Small intestine (tissue), 7 donors: Measurements from ENCODE around the gene MEIS2. TPM values are rescaled to one million over a fixed set of nuclear protein-coding genes. Genes with fewer than 3 reads are reported as not detected.

Source experiments
- DNase-seq, 2 donors: peaks; one replicate each; pipeline versions ENCODE4 v3.0.0 to v3.0.0-alpha.2; 2013
- FAIRE-seq: peaks from 2 replicates; lab custom pipeline; 2012; peaks lifted over from hg19 to GRCh38; lab: Jason Lieb, UNC
- H3K27ac ChIP-seq, 3 donors: one replicate each; pipeline ENCODE4 v1.5.1; 2013; ENCODE audit warnings: low read length in 2 of 3, mild to moderate bottlenecking in 2 of 3, control low read depth in 1 of 3, inconsistent platforms in 1 of 3, low read depth in 1 of 3, moderate library complexity in 1 of 3
- H3K27me3 ChIP-seq, 3 donors: one replicate each; pipeline ENCODE4 v1.6.1; 2013; ENCODE audit warnings: low read length in 3 of 3, inconsistent platforms in 1 of 3; ENCODE audit not compliant: control insufficient read depth in 3 of 3, insufficient read depth in 3 of 3
- H3K36me3 ChIP-seq, 3 donors: one replicate each; pipeline ENCODE4 v1.6.1; 2013; ENCODE audit warnings: low read length in 3 of 3, inconsistent platforms in 1 of 3, low read depth in 1 of 3, mild to moderate bottlenecking in 1 of 3, moderate library complexity in 1 of 3; ENCODE audit not compliant: control insufficient read depth in 3 of 3, insufficient read depth in 2 of 3
- H3K4me1 ChIP-seq, 3 donors: one replicate each; pipeline ENCODE4 v1.6.1; 2013; ENCODE audit warnings: low read length in 2 of 3, inconsistent platforms in 1 of 3, low read depth in 1 of 3, mild to moderate bottlenecking in 1 of 3, moderate library complexity in 1 of 3; ENCODE audit not compliant: control insufficient read depth in 3 of 3, insufficient read depth in 2 of 3
- H3K4me3 ChIP-seq, 3 donors: one replicate each; pipeline ENCODE4 v1.5.1; 2013; ENCODE audit warnings: low read length in 3 of 3, control low read depth in 1 of 3, inconsistent platforms in 1 of 3, low read depth in 1 of 3, mild to moderate bottlenecking in 1 of 3, moderate library complexity in 1 of 3
- H3K9me3 ChIP-seq, 2 donors: one replicate each; pipeline ENCODE4 v1.6.1; 2013; ENCODE audit warnings: low read depth in 1 of 2, low read length in 1 of 2; ENCODE audit not compliant: control insufficient read depth in 2 of 2, insufficient read depth in 1 of 2
- WGBS, 3 donors: extraction: QIAGEN DNeasy Blood & Tissue Kit; methylation state at CpG; one replicate each; pipeline ENCODE4 v1.1.7; 2013; 5-methylcytosine and 5-hydroxymethylcytosine counted together
- polyA plus RNA-seq, 4 donors: library from polyadenylated mRNA; stranded (reverse) in 3 of 4; unstranded in 1 of 4; fragments of 200-250 nt in 3 of 4; fragments of 120-200 nt in 1 of 4; gene quantifications; one replicate each; pipeline versions ENCODE4 v1.2.1 to v1.2.3, GENCODE V29; 2013
- donor health status: healthy with polysubstance abuse.
- donor health status: control.
- donor health status: control.
- donor health status: Bipolar disorder and iron deficiency.
- donor health status: healthy.

Gene MEIS2
- polyA plus RNA-seq, 4 donors = 5.4 to 13.2 (median 10.2) TPM

GRCh38 chr15:37083610-37084009 lies 16.7 kb downstream of the MEIS2 start:
- DNase-seq (no peak), FAIRE-seq (no peak)
- H3K27ac ChIP-seq = no peak overlapping the region
- no peaks in the 10 kb centered on the region for H3K9me3 ChIP-seq
- H3K36me3 ChIP-seq = peaks cover 2 to 6% (median 3%) of the 10 kb centered on the region in 3 donors
- peaks cover 0 to 7% (median 5%) of the 10 kb centered on the region in 3 donors for H3K4me1 ChIP-seq
- WGBS, 3 donors = 71 to 75% (median 72%) methylated on average over 6 of the region's 6 CpGs
- no peak overlapping the region for H3K4me3 ChIP-seq
- no peaks in the 10 kb centered on the region for H3K27me3 ChIP-seq

GRCh38 chr15:37081983-37082382 lies 18.4 kb downstream of the MEIS2 start:
- H3K27me3 ChIP-seq = no peaks in the 10 kb centered on the region
- H3K36me3 ChIP-seq = peaks cover 2 to 4% (median 3%) of the 10 kb centered on the region in 3 donors
- no peak for FAIRE-seq
- 86 to 97% (median 96%) methylated on average over 5 of the region's 5 CpGs for WGBS, 3 donors
- no peak for DNase-seq
- no peaks in the 10 kb centered on the region for H3K9me3 ChIP-seq
- no peak overlapping the region for H3K27ac ChIP-seq
- peaks cover 0 to 7% (median 5%) of the 10 kb centered on the region in 3 donors for H3K4me1 ChIP-seq
- no peak overlapping the region for H3K4me3 ChIP-seq

GRCh38 chr15:37080261-37080921 lies 20.0 kb downstream of the MEIS2 start:
- no peaks in the 10 kb centered on the region for H3K9me3 ChIP-seq
- FAIRE-seq = no peak
- H3K27ac ChIP-seq = peak overlapping the region in 1 of 3 donors; percentile 24
- peaks cover 2 to 4% (median 3%) of the 10 kb centered on the region in 3 donors for H3K36me3 ChIP-seq
- H3K4me3 ChIP-seq = no peak overlapping the region
- no peak for DNase-seq
- 50 to 61% (median 58%) methylated on average over 5 of the region's 5 CpGs for whole genome bisulfite sequencing, 3 donors
- peaks cover 0 to 7% (median 5%) of the 10 kb centered on the region in 3 donors for H3K4me1 ChIP-seq
- H3K27me3 ChIP-seq = no peaks in the 10 kb centered on the region

GRCh38 chr15:37079726-37080125 lies 20.6 kb downstream of the MEIS2 start:
- H3K27me3 ChIP-seq = no peaks in the 10 kb centered on the region
- DNase-seq = no peak
- WGBS, 3 donors = 58 to 82% (median 74%) methylated on average over 6 of the region's 6 CpGs
- FAIRE-seq = no peak
- H3K9me3 ChIP-seq = no peaks in the 10 kb centered on the region
- no peak overlapping the region for H3K27ac ChIP-seq
- H3K36me3 ChIP-seq = peaks cover 2 to 4% (median 3%) of the 10 kb centered on the region in 3 donors
- peaks cover 0 to 7% (median 5%) of the 10 kb centered on the region in 3 donors for H3K4me1 ChIP-seq
- H3K4me3 ChIP-seq = no peak overlapping the region

GRCh38 chr15:37078566-37078965 lies 21.8 kb downstream of the MEIS2 start:
- H3K36me3 ChIP-seq = peaks cover under 1 to 3% (median 2%) of the 10 kb centered on the region in 3 donors
- FAIRE-seq (no peak), DNase-seq (no peak)
- no peak overlapping the region for H3K4me3 ChIP-seq
- peaks cover 0 to 7% (median 5%) of the 10 kb centered on the region in 3 donors for H3K4me1 ChIP-seq
- H3K27me3 ChIP-seq = no peaks in the 10 kb centered on the region
- H3K9me3 ChIP-seq = no peaks in the 10 kb centered on the region
- no peak overlapping the region for H3K27ac ChIP-seq
- 32 to 50% (median 35%) methylated on average over 1 of the region's 1 CpG for WGBS, 3 donors

- no peak overlapping the region for H3K27ac ChIP-seq
These were observed 22.6 kb downstream of the MEIS2 start for GRCh38 chr15:37077623-37078351.

GRCh38 chr15:37076543-37076942 lies 23.8 kb downstream of the MEIS2 start:
- FAIRE-seq (peak; percentile 15), DNase-seq (peak in 1 of 2 donors; percentile 13)
- peaks cover 0 to 2% (median 0%) of the 10 kb centered on the region in 3 donors for H3K36me3 ChIP-seq
- no peaks in the 10 kb centered on the region for H3K9me3 ChIP-seq
- no peak overlapping the region for H3K4me3 ChIP-seq
- no peak overlapping the region for H3K27ac ChIP-seq
- no peaks in the 10 kb centered on the region for H3K27me3 ChIP-seq
- H3K4me1 ChIP-seq = peaks cover 0 to 7% (median 5%) of the 10 kb centered on the region in 3 donors

More at GRCh38 chr15:37077623-37078351, 22.6 kb downstream of the MEIS2 start:
- 84 to 94% (median 86%) methylated on average over 10 to 11 of the region's 11 CpGs for WGBS, 3 donors
- FAIRE-seq (no peak), DNase-seq (no peak)
- peaks cover 0 to 7% (median 5%) of the 10 kb centered on the region in 3 donors for H3K4me1 ChIP-seq
- peaks cover 0 to 3% (median 2%) of the 10 kb centered on the region in 3 donors for H3K36me3 ChIP-seq
- H3K4me3 ChIP-seq = no peak overlapping the region
- no peaks in the 10 kb centered on the region for H3K9me3 ChIP-seq
- H3K27me3 ChIP-seq = no peaks in the 10 kb centered on the region

- Histone ChIP-seq H3K27me3 (no peaks in the 10 kb centered on the region), H3K27ac (peak overlapping the region in 1 of 3 donors; percentile 11), H3K4me3 (no peak overlapping the region), H3K36me3 (peaks cover 0 to 2% (median 0%) of the 10 kb centered on the region in 3 donors), H3K9me3 (no peaks in the 10 kb centered on the region), H3K4me1 (peaks cover 0 to 5% (median 5%) of the 10 kb centered on the region in 3 donors)
- FAIRE-seq (no peak), DNase-seq (no peak)
- 83 to 91% (median 86%) methylated on average over 4 of the region's 4 CpGs for WGBS, 3 donors
These were observed 24.6 kb downstream of the MEIS2 start for GRCh38 chr15:37075777-37076176.
